H1 (cell line): ENCODE results near the gene SYNPO2L. TPM values are rescaled to one million over a fixed set of nuclear protein-coding genes. Genes with fewer than 3 reads are reported as not detected.

ENCODE experiments used
- BACH1 ChIP-seq: IDR thresholded peaks from 2 replicates; pipeline ENCODE4 v1.6.1; 2012; ENCODE audit warnings: low read length, improper control_type of control experiment
- BCL11A ChIP-seq, 2 experiments: IDR thresholded peaks; one replicate each; pipeline ENCODE4 v1.6.1; 2011; ENCODE audit warnings: low read depth in 2 of 2, low read length in 2 of 2, mild to moderate bottlenecking in 2 of 2
- BRCA1 ChIP-seq: IDR thresholded peaks from 2 replicates; pipeline ENCODE4 v1.6.1; 2012; ENCODE audit warnings: low read depth, low read length, improper control_type of control experiment
- CHD1 ChIP-seq: IDR thresholded peaks from 2 replicates; pipeline ENCODE4 v1.6.1; 2012; ENCODE audit warnings: low read depth, low read length, improper control_type of control experiment
- CHD7 ChIP-seq: fragments of 300-600 bp; sonication (generic); IDR thresholded peaks from 2 replicates; pipeline ENCODE4 v1.7.1; 2012; ENCODE audit warnings: low read length, moderate library complexity, mild to moderate bottlenecking, inconsistent platforms; ENCODE audit not compliant: insufficient replicate concordance
- SP4 ChIP-seq: IDR thresholded peaks from 2 replicates; pipeline ENCODE4 v1.6.1; 2012; ENCODE audit warnings: low read length, inconsistent platforms
- polyA plus RNA-seq, 7 experiments: library from polyadenylated mRNA; depleted of rRNA in 3 of 7; stranded (reverse) in 5 of 7; unstranded in 2 of 7; fragments of >200 nt in 5 of 7; fragments of 200-250 nt in 2 of 7; gene quantifications; 1 replicate in 5 of 7; 2 replicates in 1 of 7; 4 replicates in 1 of 7; pipeline versions ENCODE4 v1.2.1 to v1.2.3, GENCODE V29; 2011 to 2013; ENCODE audit warnings: missing spikeins in 2 of 7, mixed read lengths in 2 of 7
- total RNA-seq: library from RNA; stranded (reverse); fragmentation: NEBNext Ultra II Directional; extraction: Animal tissue kit (Norgen Biotek cat#: 25700); gene quantifications from 2 replicates; pipeline ENCODE4 v1.2.1, GENCODE V29; 2021

Gene SYNPO2L
- total and polyA plus RNA-seq, 2 of the 8 experiments (the other 6 are each of a cell fraction or from before 2014, with no cell fraction given), result 0.05 to 0.19 TPM

GRCh38 chr10:73644015-73644743, 11.7 kb downstream of the SYNPO2L start (continued):
- TF ChIP-seq CHD7 (no peak), SP4 (no peak), BACH1 (no peak), CHD1 (no peak), BCL11A (IDR thresholded peaks at IDR 0.05; ENCODE audit: low read depth in 2 of 2, low read length in 2 of 2) (no peak), BRCA1 (peak; percentile 4; the same call in 1 of the 2 replicates)
